DOHH2 (cell line): ENCODE data around the gene HADHA.

Experiments
- CTCF ChIP-seq: fragments of 200-600 bp; sonication (generic); IDR thresholded peaks from one replicate; pipeline ENCODE4 v1.5.1; 2014; ENCODE audit warnings: antibody characterized with exemption, mild to moderate bottlenecking, low read depth, low read length; ENCODE audit not compliant: poor library complexity, severe bottlenecking
- EZH2phosphoT487 ChIP-seq: fragments of 200-600 bp; sonication (generic); IDR thresholded peaks from 2 replicates; pipeline ENCODE4 v1.6.1; 2017; ENCODE audit warnings: borderline replicate concordance, mild to moderate bottlenecking, antibody characterized with exemption, low read length, moderate library complexity, mixed read lengths

DNA sequence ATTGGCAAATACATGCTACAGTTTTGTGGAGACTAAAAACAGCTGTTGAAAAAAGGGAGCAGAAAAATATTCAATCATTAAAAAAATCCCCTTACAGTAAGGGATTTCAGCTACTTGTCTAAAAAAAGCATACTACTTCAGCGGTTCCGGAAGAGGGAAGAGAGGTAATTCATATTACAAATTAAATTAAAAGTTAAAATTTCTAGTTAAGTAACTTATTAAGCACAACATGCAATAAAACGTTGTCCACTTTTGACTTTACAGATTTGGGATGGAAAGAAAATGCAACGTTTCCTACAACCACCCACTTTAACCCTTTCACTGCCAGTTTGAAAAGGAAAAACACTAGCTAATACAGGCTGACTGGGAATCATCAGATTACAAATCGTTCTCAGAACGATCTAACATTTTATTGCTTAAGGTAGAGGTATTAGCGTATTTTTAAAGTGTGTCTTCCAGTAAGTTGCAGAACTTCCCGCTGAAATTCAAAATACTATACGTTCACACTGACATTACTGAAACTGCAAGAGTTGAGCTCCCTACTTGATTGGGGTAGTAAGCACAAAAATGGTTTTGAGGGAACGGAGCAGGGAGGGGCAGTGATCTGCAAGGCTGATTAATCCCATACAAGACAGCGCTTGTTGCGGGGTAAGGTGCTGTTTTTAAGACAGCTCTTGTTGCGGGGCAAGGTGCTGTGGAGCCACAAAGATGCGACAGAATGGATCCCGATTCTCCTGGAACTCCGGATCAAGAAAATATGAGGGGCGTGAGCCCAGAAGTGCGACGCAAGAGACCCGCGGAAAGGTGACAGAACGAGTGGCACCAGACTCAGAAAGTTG lies 743 bp downstream of the HADHA start:
- TF ChIP-seq CTCF (no peak), EZH2phosphoT487 (no peak)
